Lower leg skin (tissue), 4 donors: ENCODE measurements around the gene FARP1. TPM values are rescaled to one million over a fixed set of nuclear protein-coding genes. Genes with fewer than 3 reads are reported as not detected.

Experiments used
- DNase-seq, 2 donors: peaks; one replicate each; pipeline ENCODE4 v3.0.0-alpha.2; 2019; ENCODE audit warnings: low spot score in 2 of 2
- H3K4me3 ChIP-seq: fragments of 200-600 bp; sonication (generic); 2 replicates; pipeline ENCODE4 v1.5.1; 2017; ENCODE audit warnings: mild to moderate bottlenecking, low read depth; ENCODE audit not compliant: poor library complexity, severe bottlenecking
- POLR2A ChIP-seq, 2 donors: fragments of 450-650 bp; IDR thresholded peaks; one replicate each; pipeline ENCODE4 v1.6.1; 2016 to 2017; ENCODE audit warnings: antibody characterized with exemption in 2 of 2, mild to moderate bottlenecking in 1 of 2, moderate library complexity in 1 of 2
- WGBS, 2 donors: methylation state at CpG; one replicate each; pipeline ENCODE4 v1.1.5; 2018; 5-methylcytosine and 5-hydroxymethylcytosine counted together
- intact Hi-C: fragments of 100-400 bp; cut with DNase I; formaldehyde crosslinking; loops from one replicate; pipeline ENCODE4 v1.15.0; 2023; ENCODE audit warnings: low total_unique reads
- total RNA-seq, 4 donors: library from RNA; depleted of rRNA; stranded (reverse); fragments of >200 nt; gene quantifications; one replicate each; pipeline ENCODE4 v1.1.0, GENCODE V29; 2016
- TF ChIP-seq, protein P1 (sequence below), 3 donors: fragments of 450-650 bp; IDR thresholded peaks; one replicate each; pipeline ENCODE4 v1.5.1; 2016; ENCODE audit warnings: antibody characterized with exemption in 3 of 3, mild to moderate bottlenecking in 3 of 3, moderate library complexity in 2 of 3

FARP1 gene
- total RNA-seq, 4 donors from 2014 or later: 4.9 to 26.2 (median 13.3) TPM

DNA sequence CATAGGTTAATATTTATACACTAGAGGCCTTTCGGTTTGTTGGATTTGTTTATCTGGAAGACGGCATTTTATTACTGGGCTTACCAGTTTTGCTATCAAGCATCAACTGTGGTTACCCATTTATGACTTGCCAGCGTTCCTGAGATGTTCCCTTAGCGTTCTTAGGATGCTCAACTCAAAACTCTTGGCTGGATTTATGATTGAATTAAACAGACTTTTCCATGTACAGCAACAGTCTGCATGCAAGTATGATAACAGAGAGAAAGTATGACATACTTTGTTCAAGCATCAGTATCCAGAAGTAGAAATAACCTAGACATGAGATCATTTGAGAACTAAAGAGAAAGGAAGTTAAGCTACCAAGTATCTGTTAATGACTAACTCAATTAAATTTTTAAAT lies 64.1 kb downstream of the FARP1 start:
- WGBS, 2 donors: 70 to 71% methylated on average over 4 of the region's 4 CpGs
- DNase-seq: no peak
- H3K4me3 ChIP-seq: no peak overlapping the region
- intact Hi-C loops: no loop called here
- TF ChIP-seq POLR2A (IDR thresholded peaks at IDR 0.05): no peak
- TF ChIP-seq, protein P1, sequence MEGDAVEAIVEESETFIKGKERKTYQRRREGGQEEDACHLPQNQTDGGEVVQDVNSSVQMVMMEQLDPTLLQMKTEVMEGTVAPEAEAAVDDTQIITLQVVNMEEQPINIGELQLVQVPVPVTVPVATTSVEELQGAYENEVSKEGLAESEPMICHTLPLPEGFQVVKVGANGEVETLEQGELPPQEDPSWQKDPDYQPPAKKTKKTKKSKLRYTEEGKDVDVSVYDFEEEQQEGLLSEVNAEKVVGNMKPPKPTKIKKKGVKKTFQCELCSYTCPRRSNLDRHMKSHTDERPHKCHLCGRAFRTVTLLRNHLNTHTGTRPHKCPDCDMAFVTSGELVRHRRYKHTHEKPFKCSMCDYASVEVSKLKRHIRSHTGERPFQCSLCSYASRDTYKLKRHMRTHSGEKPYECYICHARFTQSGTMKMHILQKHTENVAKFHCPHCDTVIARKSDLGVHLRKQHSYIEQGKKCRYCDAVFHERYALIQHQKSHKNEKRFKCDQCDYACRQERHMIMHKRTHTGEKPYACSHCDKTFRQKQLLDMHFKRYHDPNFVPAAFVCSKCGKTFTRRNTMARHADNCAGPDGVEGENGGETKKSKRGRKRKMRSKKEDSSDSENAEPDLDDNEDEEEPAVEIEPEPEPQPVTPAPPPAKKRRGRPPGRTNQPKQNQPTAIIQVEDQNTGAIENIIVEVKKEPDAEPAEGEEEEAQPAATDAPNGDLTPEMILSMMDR (IDR thresholded peaks at IDR 0.05): no peak

DNA sequence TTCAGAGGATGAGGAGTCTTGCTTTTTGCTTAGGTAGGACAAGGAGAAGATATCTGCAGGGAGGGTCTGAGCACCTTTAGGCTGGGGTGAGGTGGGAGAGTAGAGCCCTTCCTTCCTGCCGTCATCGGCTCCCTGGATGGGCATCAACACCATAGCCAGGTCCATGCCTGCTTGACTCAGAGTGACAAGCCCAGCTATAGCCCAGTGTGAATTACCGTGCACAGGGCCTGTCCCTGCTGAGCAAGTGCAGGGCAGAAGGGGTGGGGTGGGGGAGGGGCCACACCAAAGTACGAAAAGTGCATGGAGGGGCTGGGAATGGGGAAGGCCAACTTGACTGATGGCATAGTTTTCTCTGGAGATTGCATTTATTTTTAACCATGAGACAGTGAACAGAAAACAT lies 64.5 kb downstream of the FARP1 start:
- WGBS, 2 donors: 71 to 81% methylated on average over 4 of the region's 4 CpGs
- H3K4me3 ChIP-seq: no peak overlapping the region
- TF ChIP-seq POLR2A (IDR thresholded peaks at IDR 0.05): no peak
- TF ChIP-seq, protein P1 (IDR thresholded peaks at IDR 0.05): no peak
- intact Hi-C loops: no loop called here
- no peak for DNase-seq

DNA sequence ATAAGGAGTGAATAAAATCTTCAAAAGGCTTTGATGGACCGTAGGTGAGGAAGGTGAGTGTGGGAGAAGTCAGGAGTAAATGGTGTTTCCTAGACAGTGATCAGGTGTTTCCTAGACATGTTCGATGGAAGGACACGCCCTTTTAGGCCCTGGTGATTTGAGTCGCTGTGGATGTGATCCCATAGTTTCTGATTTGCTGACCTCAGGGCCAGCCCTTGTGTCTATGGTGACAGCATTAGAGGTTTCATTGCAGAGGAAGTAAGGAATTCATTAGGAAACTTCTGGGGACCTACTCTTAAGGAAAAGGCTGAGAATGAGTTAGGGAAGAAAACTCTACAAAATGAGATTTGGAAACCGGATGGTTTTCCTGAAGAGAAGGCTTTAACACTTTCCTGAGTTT lies 65.7 kb downstream of the FARP1 start:
- H3K4me3 ChIP-seq: no peak overlapping the region
- no peak for DNase-seq
- 81 to 86% methylated on average over 5 of the region's 5 CpGs for WGBS, 2 donors
- intact Hi-C loops: no loop called here
- TF ChIP-seq POLR2A (IDR thresholded peaks at IDR 0.05): no peak
- TF ChIP-seq, protein P1 (IDR thresholded peaks at IDR 0.05): no peak

DNA sequence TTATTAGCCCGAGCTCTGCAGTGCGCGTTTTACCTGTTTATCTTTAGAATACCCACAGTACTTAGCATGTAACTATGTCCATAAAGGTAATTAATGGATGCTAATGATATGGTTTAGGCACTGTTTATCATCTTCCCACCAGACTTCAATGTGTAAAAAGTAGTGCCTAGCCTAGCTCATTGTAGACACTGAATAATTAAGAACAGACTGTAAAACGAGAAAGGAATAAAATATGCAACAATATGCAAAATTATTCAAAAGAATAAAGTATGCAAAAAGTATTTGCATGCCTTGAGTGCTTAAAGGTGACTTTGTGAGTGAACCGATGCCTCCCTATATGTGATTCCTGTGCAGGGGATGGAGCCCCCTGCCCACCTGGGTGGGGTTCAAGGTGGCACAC lies 69.9 kb downstream of the FARP1 start:
- WGBS, 2 donors: 84 to 87% methylated on average over 5 of the region's 5 CpGs
- H3K4me3 ChIP-seq: no peak overlapping the region
- DNase-seq: no peak
- TF ChIP-seq, protein P1 (IDR thresholded peaks at IDR 0.05): no peak
- TF ChIP-seq POLR2A (IDR thresholded peaks at IDR 0.05): no peak
- intact Hi-C loops: no loop called here

DNA sequence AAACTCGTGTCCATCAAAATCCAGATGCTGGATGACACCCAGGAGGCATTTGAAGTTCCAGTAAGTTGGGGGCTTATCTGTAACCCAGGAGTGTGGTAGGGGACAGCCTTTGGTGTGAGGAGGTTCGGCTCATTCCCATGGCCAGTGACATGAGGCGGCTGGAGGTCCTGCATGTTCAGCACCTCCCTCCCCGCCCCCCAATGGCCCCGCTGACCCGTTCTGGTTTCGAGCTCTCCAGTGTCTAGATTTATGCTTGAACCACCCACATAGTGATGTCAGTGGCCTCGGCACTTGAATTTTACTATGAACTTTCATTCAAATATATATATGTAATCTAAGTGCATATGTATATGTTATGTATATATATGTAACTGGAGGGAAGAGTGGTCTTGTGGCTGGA lies 70.5 kb downstream of the FARP1 start:
- WGBS, 2 donors: 86 to 96% methylated on average over 8 of the region's 8 CpGs
- DNase-seq: no peak
- no peak for TF ChIP-seq POLR2A (IDR thresholded peaks at IDR 0.05)
- TF ChIP-seq, protein P1 (IDR thresholded peaks at IDR 0.05): no peak
- intact Hi-C loops: no loop called here
- no peak overlapping the region for H3K4me3 ChIP-seq

DNA sequence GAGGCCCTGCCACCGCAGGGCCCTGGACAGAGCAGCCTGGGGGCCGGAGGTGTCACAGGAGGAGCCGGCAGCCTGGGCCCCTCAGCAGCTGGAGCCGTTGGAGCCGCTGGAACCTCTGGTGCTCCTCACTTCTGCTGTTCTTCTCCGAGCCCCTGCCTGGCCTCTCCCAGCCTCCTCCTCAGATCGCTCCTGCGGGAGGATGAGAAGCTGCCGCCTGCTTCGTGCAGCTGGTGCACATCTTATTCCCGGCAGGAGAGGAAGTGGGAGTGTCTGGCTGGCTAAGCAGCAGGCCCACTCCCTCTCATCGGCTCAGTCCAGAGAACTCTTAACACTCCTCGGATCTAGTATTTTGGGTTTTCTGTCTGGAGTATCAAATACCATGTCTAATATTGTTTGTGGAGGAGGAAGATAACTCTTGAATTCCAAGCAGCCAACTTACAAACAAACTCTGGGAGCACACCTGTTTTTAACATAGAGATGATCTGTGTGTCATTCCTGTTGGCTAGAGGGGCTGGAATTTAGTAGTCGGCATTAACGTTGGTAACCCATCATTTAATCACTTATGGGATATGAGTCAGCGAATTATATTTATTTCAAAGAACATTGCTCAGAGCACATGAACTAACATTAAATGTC lies 71.2 kb downstream of the FARP1 start:
- DNase-seq: no peak
- WGBS, 2 donors: 29 to 40% methylated on average over 15 to 16 of the region's 16 CpGs
- no peak overlapping the region for H3K4me3 ChIP-seq
- TF ChIP-seq, protein P1 (IDR thresholded peaks at IDR 0.05): no peak
- no peak for TF ChIP-seq POLR2A (IDR thresholded peaks at IDR 0.05)
- intact Hi-C loops: no loop called here
